ENCODE measurements around the gene PLCD1. TPM values are rescaled to one million over a fixed set of nuclear protein-coding genes. Genes with fewer than 3 reads are reported as not detected.
A peak's percentile ranks its signal among the peaks of the same experiment; 100 is the strongest.

PLCD1 gene
- total RNA-seq, 4 donors from 2014 or later, result 25.4 to 29.8 (median 27.1) TPM

GRCh38 chr3:37996785-37997301 is 32.6 kb downstream of the PLCD1 start:
- peaks cover 0 to 7% of the 10 kb centered on the region in 2 donors for H3K36me3 ChIP-seq
- no peak for ATAC-seq
- peaks cover 0 to 52% (median 9%) of the 10 kb centered on the region in 3 donors for H3K4me1 ChIP-seq
- WGBS, 2 donors (ENCODE audit: low coverage in 1 of 2), result 11 to 25% methylated on average over 3 to 4 of the region's 7 CpGs
- H3K9me3 ChIP-seq, result no peaks in the 10 kb centered on the region
- H3K27me3 ChIP-seq, result no peaks in the 10 kb centered on the region
- H3K27ac ChIP-seq, result peak overlapping the region in 2 of 4 donors; percentile 91 to 92
- no peak overlapping the region for H3K4me3 ChIP-seq
- no peak for TF ChIP-seq POLR2AphosphoS5 (IDR thresholded peaks at IDR 0.05)
- TF ChIP-seq CTCF (IDR thresholded peaks at IDR 0.05), result peak in 3 of 4 experiments; percentile 85 to 93 (median 90)
- TF ChIP-seq EP300 (IDR thresholded peaks at IDR 0.05), result no peak
- no peak for TF ChIP-seq POLR2A (IDR thresholded peaks at IDR 0.05)

- no peaks in the 10 kb centered on the region for H3K36me3 ChIP-seq
- H3K27me3 ChIP-seq, result no peaks in the 10 kb centered on the region
- no peak for TF ChIP-seq EP300 (IDR thresholded peaks at IDR 0.05)
- no peak for TF ChIP-seq POLR2A (IDR thresholded peaks at IDR 0.05)
- TF ChIP-seq CTCF (IDR thresholded peaks at IDR 0.05), result no peak
- no peak for TF ChIP-seq POLR2AphosphoS5 (IDR thresholded peaks at IDR 0.05)
- WGBS, 2 donors (ENCODE audit: low coverage in 1 of 2), result 90 to 92% methylated on average over 4 to 5 of the region's 10 CpGs
- no peak for ATAC-seq
- H3K9me3 ChIP-seq, result no peaks in the 10 kb centered on the region
- peaks cover 0 to 52% (median 9%) of the 10 kb centered on the region in 3 donors for H3K4me1 ChIP-seq
- H3K4me3 ChIP-seq, result no peak overlapping the region
- no peak overlapping the region for H3K27ac ChIP-seq
Observed at GRCh38 chr3:37995652-37996641, 33.5 kb downstream of the PLCD1 start.

- H3K4me3 ChIP-seq, result peak overlapping the region; percentile 55 to 57
- peaks cover 0 to 52% (median 9%) of the 10 kb centered on the region in 3 donors for H3K4me1 ChIP-seq
- no peak for ATAC-seq
- TF ChIP-seq EP300 (IDR thresholded peaks at IDR 0.05) (no peak), POLR2AphosphoS5 (IDR thresholded peaks at IDR 0.05) (no peak), CTCF (IDR thresholded peaks at IDR 0.05) (no peak), POLR2A (IDR thresholded peaks at IDR 0.05) (no peak)
- H3K27ac ChIP-seq, result peak overlapping the region in 3 of 4 donors; percentile 71 to 82 (median 71)
- H3K27me3 ChIP-seq, result no peaks in the 10 kb centered on the region
- 12 to 29% methylated on average over 2 of the region's 2 CpGs for WGBS, 2 donors (ENCODE audit: low coverage in 1 of 2)
- H3K36me3 ChIP-seq, result no peaks in the 10 kb centered on the region
- no peaks in the 10 kb centered on the region for H3K9me3 ChIP-seq
Observed at GRCh38 chr3:37994639-37994972, 34.8 kb downstream of the PLCD1 start.

- WGBS, 2 donors (ENCODE audit: low coverage in 1 of 2), result 0 to 2% methylated on average over 2 to 16 of the region's 49 CpGs
- ATAC-seq, result peak; percentile 66
- H3K4me1 ChIP-seq, result peaks cover 0 to 47% (median 9%) of the 10 kb centered on the region in 3 donors
Observed at GRCh38 chr3:37993820-37994638, 35.4 kb downstream of the PLCD1 start.

More at GRCh38 chr3:37993820-37994638, 35.4 kb downstream of the PLCD1 start:
- Histone ChIP-seq H3K9me3 (no peaks in the 10 kb centered on the region), H3K27ac (peak overlapping the region in 3 of 4 donors; percentile 71 to 82 (median 71)), H3K4me3 (peak overlapping the region; percentile 55 to 57), H3K36me3 (no peaks in the 10 kb centered on the region), H3K27me3 (no peaks in the 10 kb centered on the region)
- TF ChIP-seq POLR2A (IDR thresholded peaks at IDR 0.05), result peak; percentile 55 to 67
- TF ChIP-seq POLR2AphosphoS5 (IDR thresholded peaks at IDR 0.05), result peak; percentile 77
- TF ChIP-seq CTCF (IDR thresholded peaks at IDR 0.05), result peak in 2 of 4 experiments; percentile 2 to 39
- no peak for TF ChIP-seq EP300 (IDR thresholded peaks at IDR 0.05)

Data from gastroesophageal sphincter (tissue), 4 donors.